H1 (cell line): Measurements from ENCODE around the gene PI16. TPM values are rescaled to one million over a fixed set of nuclear protein-coding genes. Genes with fewer than 3 reads are reported as not detected.

ENCODE experiments used
- CHD2 ChIP-seq: IDR thresholded peaks from 2 replicates; pipeline ENCODE4 v1.6.1; 2012; ENCODE audit warnings: low read length, improper control_type of control experiment
- CHD7 ChIP-seq: fragments of 300-600 bp; sonication (generic); IDR thresholded peaks from 2 replicates; pipeline ENCODE4 v1.7.1; 2012; ENCODE audit warnings: low read length, moderate library complexity, mild to moderate bottlenecking, inconsistent platforms; ENCODE audit not compliant: insufficient replicate concordance
- POLR2AphosphoS5 ChIP-seq: IDR thresholded peaks from 2 replicates; pipeline ENCODE4 v1.6.1; 2011; ENCODE audit warnings: low read depth, low read length
- RBBP5 ChIP-seq: IDR thresholded peaks from 2 replicates; pipeline ENCODE4 v1.7.1; 2012; ENCODE audit warnings: low read depth, mild to moderate bottlenecking, inconsistent platforms, low read length, moderate library complexity, borderline replicate concordance
- SIX5 ChIP-seq: IDR thresholded peaks from 2 replicates; pipeline ENCODE4 v1.6.1; 2011; ENCODE audit warnings: mild to moderate bottlenecking, low read depth, low read length
- polyA plus RNA-seq, 7 experiments: library from polyadenylated mRNA; depleted of rRNA in 3 of 7; stranded (reverse) in 5 of 7; unstranded in 2 of 7; fragments of >200 nt in 5 of 7; fragments of 200-250 nt in 2 of 7; gene quantifications; 1 replicate in 5 of 7; 2 replicates in 1 of 7; 4 replicates in 1 of 7; pipeline versions ENCODE4 v1.2.1 to v1.2.3, GENCODE V29; 2011 to 2013; ENCODE audit warnings: missing spikeins in 2 of 7, mixed read lengths in 2 of 7
- total RNA-seq: library from RNA; stranded (reverse); fragmentation: NEBNext Ultra II Directional; extraction: Animal tissue kit (Norgen Biotek cat#: 25700); gene quantifications from 2 replicates; pipeline ENCODE4 v1.2.1, GENCODE V29; 2021
- TF ChIP-seq, protein P1 (sequence below): IDR thresholded peaks from 2 replicates; pipeline ENCODE4 v1.6.1; 2012; ENCODE audit warnings: inconsistent platforms
- TF ChIP-seq, protein P2 (sequence below): IDR thresholded peaks from 2 replicates; pipeline ENCODE4 v1.6.1; 2011; ENCODE audit warnings: low read depth, mild to moderate bottlenecking, low read length; ENCODE audit not compliant: insufficient read depth
- TF ChIP-seq, protein P3 (sequence below): IDR thresholded peaks from 2 replicates; pipeline ENCODE4 v1.6.1; 2011; ENCODE audit warnings: low read length, improper control_type of control experiment

The PI16 gene
- total and polyA plus RNA-seq, 2 of the 8 experiments (the other 6 are each of a cell fraction or from before 2014, with no cell fraction given): 0.05 TPM; not detected in 1

DNA sequence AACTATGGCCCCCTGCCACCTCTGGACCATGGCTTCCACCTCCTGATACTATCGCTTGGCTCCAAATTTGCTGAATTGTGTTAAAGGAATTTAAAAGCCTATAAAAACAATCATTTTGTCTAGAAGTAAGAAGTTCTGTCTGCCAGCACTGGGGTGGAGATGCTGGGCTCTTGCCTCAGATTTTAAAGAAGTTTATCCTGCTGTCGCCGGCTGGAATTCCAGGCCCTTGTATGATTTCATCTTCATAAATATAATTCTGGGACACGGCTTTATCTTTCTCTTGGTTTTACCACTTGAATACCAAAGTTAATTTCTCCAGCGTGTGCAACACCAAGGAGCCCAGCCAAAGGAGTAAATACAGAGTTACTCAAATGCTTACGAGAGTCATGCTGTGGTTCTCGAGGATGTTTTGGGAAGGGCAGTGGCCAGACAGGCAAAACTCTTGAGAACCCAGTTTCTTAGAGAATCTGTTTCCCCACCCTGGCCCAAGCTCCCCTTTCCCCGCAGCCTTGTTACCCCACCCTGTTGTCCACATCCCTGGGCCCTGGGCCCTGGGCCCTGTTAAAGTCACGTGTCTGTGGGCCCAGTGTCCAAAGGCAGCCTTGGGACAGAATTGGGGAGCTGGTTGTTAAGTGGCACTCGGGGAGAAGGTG is 36.9 kb upstream of the PI16 start (continued):
- TF ChIP-seq CHD7: no peak
- no peak for TF ChIP-seq CHD2
- TF ChIP-seq, protein P1, sequence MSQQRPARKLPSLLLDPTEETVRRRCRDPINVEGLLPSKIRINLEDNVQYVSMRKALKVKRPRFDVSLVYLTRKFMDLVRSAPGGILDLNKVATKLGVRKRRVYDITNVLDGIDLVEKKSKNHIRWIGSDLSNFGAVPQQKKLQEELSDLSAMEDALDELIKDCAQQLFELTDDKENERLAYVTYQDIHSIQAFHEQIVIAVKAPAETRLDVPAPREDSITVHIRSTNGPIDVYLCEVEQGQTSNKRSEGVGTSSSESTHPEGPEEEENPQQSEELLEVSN: no peak
- TF ChIP-seq, protein P2, sequence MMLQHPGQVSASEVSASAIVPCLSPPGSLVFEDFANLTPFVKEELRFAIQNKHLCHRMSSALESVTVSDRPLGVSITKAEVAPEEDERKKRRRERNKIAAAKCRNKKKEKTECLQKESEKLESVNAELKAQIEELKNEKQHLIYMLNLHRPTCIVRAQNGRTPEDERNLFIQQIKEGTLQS: no peak
- TF ChIP-seq SIX5: no peak
- TF ChIP-seq RBBP5: no peak
- TF ChIP-seq, protein P3, sequence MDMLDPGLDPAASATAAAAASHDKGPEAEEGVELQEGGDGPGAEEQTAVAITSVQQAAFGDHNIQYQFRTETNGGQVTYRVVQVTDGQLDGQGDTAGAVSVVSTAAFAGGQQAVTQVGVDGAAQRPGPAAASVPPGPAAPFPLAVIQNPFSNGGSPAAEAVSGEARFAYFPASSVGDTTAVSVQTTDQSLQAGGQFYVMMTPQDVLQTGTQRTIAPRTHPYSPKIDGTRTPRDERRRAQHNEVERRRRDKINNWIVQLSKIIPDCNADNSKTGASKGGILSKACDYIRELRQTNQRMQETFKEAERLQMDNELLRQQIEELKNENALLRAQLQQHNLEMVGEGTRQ: no peak
- TF ChIP-seq POLR2AphosphoS5: no peak
- TF ChIP-seq, all 59 proteins: peak for 0
